Trophoblast cell (in vitro differentiated cells and primary cell): ENCODE measurements around the gene RPA3.
"Not testable (repeated sequence)": the region's sequence is repeated elsewhere in the genome, so short reads cannot be mapped to it uniquely, and the experiment has no call there.

ENCODE experiments used
- DNase-seq, 2 donors: peaks; one replicate each; pipeline ENCODE4 v3.0.0-alpha.2; 2016
- H2AFZ ChIP-seq: 2 replicates; pipeline ENCODE4 v1.6.1; 2013; ENCODE audit warnings: low read length, moderate library complexity, mild to moderate bottlenecking; ENCODE audit not compliant: insufficient read depth, poor library complexity
- H2AK5ac ChIP-seq: 2 replicates; pipeline ENCODE4 v1.6.1; 2013; ENCODE audit warnings: mild to moderate bottlenecking, low read length
- H2BK120ac ChIP-seq: 2 replicates; pipeline ENCODE4 v1.6.1; 2013; ENCODE audit warnings: low read length, mild to moderate bottlenecking, moderate library complexity; ENCODE audit not compliant: insufficient read depth, poor library complexity
- H2BK12ac ChIP-seq: 2 replicates; pipeline ENCODE4 v1.6.1; 2013; ENCODE audit warnings: mild to moderate bottlenecking, low read length, moderate library complexity
- H2BK5ac ChIP-seq: 2 replicates; pipeline ENCODE4 v1.6.1; 2013; ENCODE audit warnings: low read length, low read depth, moderate library complexity, mild to moderate bottlenecking; ENCODE audit not compliant: poor library complexity
- H3K14ac ChIP-seq: 2 replicates; pipeline ENCODE4 v1.6.1; 2013; ENCODE audit warnings: mild to moderate bottlenecking, low read length
- H3K18ac ChIP-seq: 2 replicates; pipeline ENCODE4 v1.6.1; 2013; ENCODE audit warnings: mild to moderate bottlenecking, low read length
- H3K23ac ChIP-seq: 2 replicates; pipeline ENCODE4 v1.6.1; 2013; ENCODE audit warnings: low read length
- H3K27ac ChIP-seq: 2 replicates; pipeline ENCODE4 v1.5.1; 2013; ENCODE audit warnings: low read depth, mild to moderate bottlenecking, inconsistent platforms, low read length, moderate library complexity
- H3K27me3 ChIP-seq: 2 replicates; pipeline ENCODE4 v1.6.1; 2013; ENCODE audit warnings: inconsistent platforms, mild to moderate bottlenecking, low read length, moderate library complexity; ENCODE audit not compliant: insufficient read depth
- H3K36me3 ChIP-seq, 2 experiments: 1 replicate in 1 of 2; 2 replicates in 1 of 2; pipeline ENCODE4 v1.6.1; 2013; ENCODE audit warnings: low read length in 2 of 2, mild to moderate bottlenecking in 2 of 2, moderate library complexity in 1 of 2; ENCODE audit not compliant: insufficient read depth in 2 of 2, control insufficient read depth in 1 of 2
- H3K4ac ChIP-seq: 2 replicates; pipeline ENCODE4 v1.6.1; 2013; ENCODE audit warnings: low read depth, mild to moderate bottlenecking, low read length, moderate library complexity
- H3K4me1 ChIP-seq, 2 experiments: 1 replicate in 1 of 2; 2 replicates in 1 of 2; pipeline ENCODE4 v1.6.1; 2013; ENCODE audit warnings: low read length in 2 of 2, mild to moderate bottlenecking in 2 of 2, moderate library complexity in 1 of 2; ENCODE audit not compliant: insufficient read depth in 2 of 2, control insufficient read depth in 1 of 2
- H3K4me2 ChIP-seq: 2 replicates; pipeline ENCODE4 v1.6.1; 2013; ENCODE audit warnings: inconsistent platforms, mild to moderate bottlenecking, low read length, moderate library complexity
- H3K4me3 ChIP-seq: 2 replicates; pipeline ENCODE4 v1.5.1; 2013; ENCODE audit warnings: mild to moderate bottlenecking, low read depth, low read length, inconsistent platforms
- H3K79me1 ChIP-seq: one replicate; pipeline ENCODE4 v1.6.1; 2013; ENCODE audit warnings: low read length
- H3K79me2 ChIP-seq: 2 replicates; pipeline ENCODE4 v1.6.1; 2013; ENCODE audit warnings: low read length, mild to moderate bottlenecking; ENCODE audit not compliant: control insufficient read depth, insufficient read depth, poor library complexity
- H3K9ac ChIP-seq: 2 replicates; pipeline ENCODE4 v1.6.1; 2013; ENCODE audit warnings: mild to moderate bottlenecking, low read length
- H3K9me3 ChIP-seq: 2 replicates; pipeline ENCODE4 v1.6.1; 2013; ENCODE audit warnings: low read depth, mild to moderate bottlenecking, control low read depth, inconsistent platforms, low read length; ENCODE audit not compliant: insufficient read depth
- H4K12ac ChIP-seq: 2 replicates; pipeline ENCODE4 v1.6.1; 2013; ENCODE audit warnings: low read depth, mild to moderate bottlenecking, low read length, moderate library complexity
- H4K8ac ChIP-seq: 2 replicates; pipeline ENCODE4 v1.6.1; 2013; ENCODE audit warnings: low read depth, mild to moderate bottlenecking, low read length, moderate library complexity
- H4K91ac ChIP-seq: one replicate; pipeline ENCODE4 v1.6.1; 2013; ENCODE audit warnings: low read depth, mild to moderate bottlenecking, low read length, moderate library complexity
- whole genome bisulfite sequencing: extraction: QIAGEN DNeasy Blood & Tissue Kit; methylation state at CpG from one replicate; pipeline ENCODE4 v1.1.7; 2013; ENCODE audit warnings: missing lambda C conversion rate; ENCODE audit not compliant: insufficient read length, insufficient coverage; ENCODE audit errors: extremely low coverage; 5-methylcytosine and 5-hydroxymethylcytosine counted together

RPA3 gene

GRCh38 chr7:7682861-7683260 lies 35.5 kb downstream of the RPA3 start:
- DNase-seq, result no peak
- Histone ChIP-seq H3K4ac (no peak overlapping the region), H2AFZ (no peak overlapping the region), H2BK5ac (no peak overlapping the region), H3K4me1 (peaks cover 0 to 4% of the 10 kb centered on the region in 2 experiments), H3K36me3 (no peaks in the 10 kb centered on the region), H3K23ac (no peak overlapping the region), H3K27ac (no peak overlapping the region), H2BK120ac (no peak overlapping the region), H2AK5ac (no peak overlapping the region), H3K4me3 (no peak overlapping the region), H2BK12ac (no peak overlapping the region), H3K4me2 (no peak overlapping the region), H3K9ac (no peak overlapping the region), H3K27me3 (no peaks in the 10 kb centered on the region), H3K9me3 (no peaks in the 10 kb centered on the region), H4K12ac (no peak overlapping the region), H3K18ac (no peak overlapping the region), H3K79me2 (no peaks in the 10 kb centered on the region), H4K8ac (no peak overlapping the region), H4K91ac (no peak overlapping the region), H3K14ac (no peak overlapping the region), H3K79me1 (peaks cover 1% of the 10 kb centered on the region)
- no CpG with 5 or more reads among the region's 5 CpGs for WGBS

- Histone ChIP-seq H3K9ac (no peak overlapping the region), H3K9me3 (no peaks in the 10 kb centered on the region), H4K12ac (no peak overlapping the region), H3K4me1 (peaks cover 0 to 2% of the 10 kb centered on the region in 2 experiments), H3K27me3 (no peaks in the 10 kb centered on the region), H4K8ac (no peak overlapping the region), H2AK5ac (no peak overlapping the region), H3K4me2 (no peak overlapping the region), H3K4ac (no peak overlapping the region), H3K14ac (no peak overlapping the region), H3K79me2 (no peaks in the 10 kb centered on the region), H3K79me1 (peaks cover 1% of the 10 kb centered on the region), H4K91ac (no peak overlapping the region), H3K27ac (no peak overlapping the region), H2BK12ac (no peak overlapping the region), H2AFZ (no peak overlapping the region), H3K23ac (no peak overlapping the region), H3K4me3 (no peak overlapping the region), H3K18ac (no peak overlapping the region), H3K36me3 (no peaks in the 10 kb centered on the region), H2BK5ac (no peak overlapping the region), H2BK120ac (no peak overlapping the region)
- no peak for DNase-seq
These were observed 36.5 kb downstream of the RPA3 start for GRCh38 chr7:7681936-7682329.

- no peak overlapping the region for H4K91ac ChIP-seq
- no peaks in the 10 kb centered on the region for H3K79me2 ChIP-seq
- no peak overlapping the region for H3K23ac ChIP-seq
- H4K12ac ChIP-seq, result no peak overlapping the region
- H2BK12ac ChIP-seq, result no peak overlapping the region
- H2BK5ac ChIP-seq, result no peak overlapping the region
- no peak overlapping the region for H3K4me3 ChIP-seq
- DNase-seq, result peak; percentile 40 to 89
- no peaks in the 10 kb centered on the region for H3K4me1 ChIP-seq
- H3K79me1 ChIP-seq, result no peaks in the 10 kb centered on the region
- no peak overlapping the region for H3K4me2 ChIP-seq
- no peak overlapping the region for H4K8ac ChIP-seq
- no peak overlapping the region for H3K4ac ChIP-seq
- H2BK120ac ChIP-seq, result no peak overlapping the region
- no CpG with 5 or more reads among the region's 7 CpGs for WGBS
- no peak overlapping the region for H2AFZ ChIP-seq
- no peaks in the 10 kb centered on the region for H3K27me3 ChIP-seq
- H3K18ac ChIP-seq, result no peak overlapping the region
- H3K9ac ChIP-seq, result no peak overlapping the region
- H3K27ac ChIP-seq, result no peak overlapping the region
- H3K36me3 ChIP-seq, result no peaks in the 10 kb centered on the region
- no peak overlapping the region for H2AK5ac ChIP-seq
- H3K9me3 ChIP-seq, result no peaks in the 10 kb centered on the region
- H3K14ac ChIP-seq, result no peak overlapping the region
These were observed 37.0 kb downstream of the RPA3 start for GRCh38 chr7:7681191-7681935.

- not testable (repeated sequence) for H3K23ac ChIP-seq, H3K79me2 ChIP-seq, H3K9ac ChIP-seq, H2BK120ac ChIP-seq, H2BK12ac ChIP-seq, H3K4me2 ChIP-seq, H3K4me1 ChIP-seq, H2AK5ac ChIP-seq, H4K12ac ChIP-seq, H3K36me3 ChIP-seq, H3K4me3 ChIP-seq, H3K18ac ChIP-seq, H3K27me3 ChIP-seq, H4K91ac ChIP-seq, H4K8ac ChIP-seq, DNase-seq, H3K9me3 ChIP-seq, H3K79me1 ChIP-seq, H3K4ac ChIP-seq, H2BK5ac ChIP-seq, H3K27ac ChIP-seq, H2AFZ ChIP-seq, H3K14ac ChIP-seq
- WGBS, result no CpG with 5 or more reads among the region's 2 CpGs
These were observed 38.8 kb downstream of the RPA3 start for GRCh38 chr7:7679640-7680039.
